Stimulated activated naive CD8-positive, alpha-beta T cell treated with anti-CD3 and anti-CD28 coated beads, Interleukin-15, Interleukin-2, amounts not matched to agents 100 ng/mL and 50 ng/mL, for 24 hours (primary cell): ENCODE measurements around the gene HCFC1R1.

Experiments
- H3K27ac Mint-ChIP-seq: one replicate; pipeline ENCODE4 v1.8.0; 2021; ENCODE audit warnings: mild to moderate bottlenecking, mixed read lengths
- H3K27me3 Mint-ChIP-seq: one replicate; pipeline ENCODE4 v1.8.0; 2021; ENCODE audit warnings: mixed read lengths
- H3K36me3 Mint-ChIP-seq: one replicate; pipeline ENCODE4 v1.8.0; 2021; ENCODE audit warnings: low read depth, mixed read lengths
- H3K4me1 Mint-ChIP-seq: one replicate; pipeline ENCODE4 v1.8.0; 2021; ENCODE audit warnings: low read depth, mixed read lengths
- H3K4me3 Mint-ChIP-seq: one replicate; pipeline ENCODE4 v1.8.0; 2021; ENCODE audit warnings: mild to moderate bottlenecking, mixed read lengths
- H3K9me3 Mint-ChIP-seq: one replicate; pipeline ENCODE4 v1.8.0; 2021; ENCODE audit warnings: mixed read lengths

Gene HCFC1R1

GRCh38 chr16:2987833-2988232 lies 35.9 kb downstream of the HCFC1R1 start:
- Mint-ChIP-seq H3K36me3 (no peaks in the 10 kb centered on the region), H3K27me3 (no peaks in the 10 kb centered on the region), H3K4me3 (no peak overlapping the region), H3K9me3 (no peaks in the 10 kb centered on the region), H3K27ac (no peak overlapping the region), H3K4me1 (peaks cover 4% of the 10 kb centered on the region)

DNA sequence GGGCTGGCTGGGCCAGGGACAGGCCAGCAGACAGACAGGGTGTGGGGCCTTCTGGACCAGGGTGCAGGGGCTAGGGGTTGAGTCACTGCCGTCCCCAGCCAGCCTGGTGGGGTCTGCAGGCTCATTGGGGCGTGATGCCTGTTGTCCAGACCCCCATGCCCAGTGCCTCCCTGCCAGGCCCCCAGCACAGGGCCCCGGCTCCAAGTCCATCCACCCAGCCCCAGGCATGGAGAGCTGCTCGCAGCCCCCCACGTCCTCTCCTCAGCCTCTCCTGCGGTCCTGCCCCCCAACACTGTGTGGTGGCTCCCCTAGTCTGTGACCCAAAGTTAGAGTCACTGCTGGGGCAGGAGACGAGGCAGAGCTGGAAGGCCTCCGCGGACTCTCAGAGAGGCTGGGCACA lies 36.5 kb downstream of the HCFC1R1 start:
- H3K4me1 Mint-ChIP-seq: peaks cover 4% of the 10 kb centered on the region
- no peak overlapping the region for H3K4me3 Mint-ChIP-seq
- no peaks in the 10 kb centered on the region for H3K9me3 Mint-ChIP-seq
- no peaks in the 10 kb centered on the region for H3K27me3 Mint-ChIP-seq
- H3K27ac Mint-ChIP-seq: no peak overlapping the region
- no peaks in the 10 kb centered on the region for H3K36me3 Mint-ChIP-seq

GRCh38 chr16:2986623-2987188 lies 37.0 kb downstream of the HCFC1R1 start:
- Mint-ChIP-seq H3K4me1 (peaks cover 6% of the 10 kb centered on the region), H3K9me3 (no peaks in the 10 kb centered on the region), H3K27me3 (no peaks in the 10 kb centered on the region), H3K36me3 (no peaks in the 10 kb centered on the region), H3K27ac (no peak overlapping the region), H3K4me3 (no peak overlapping the region)

GRCh38 chr16:2985893-2986355 lies 37.8 kb downstream of the HCFC1R1 start:
- Mint-ChIP-seq H3K27ac (no peak overlapping the region), H3K27me3 (no peaks in the 10 kb centered on the region), H3K9me3 (no peaks in the 10 kb centered on the region)

GRCh38 chr16:2985462-2985861 lies 38.3 kb downstream of the HCFC1R1 start:
- Mint-ChIP-seq H3K36me3 (no peaks in the 10 kb centered on the region), H3K9me3 (no peaks in the 10 kb centered on the region), H3K4me1 (peaks cover 17% of the 10 kb centered on the region), H3K27ac (no peak overlapping the region), H3K27me3 (no peaks in the 10 kb centered on the region), H3K4me3 (no peak overlapping the region)

More at GRCh38 chr16:2985893-2986355, 37.8 kb downstream of the HCFC1R1 start:
- H3K4me1 Mint-ChIP-seq: peaks cover 14% of the 10 kb centered on the region
- H3K36me3 Mint-ChIP-seq: no peaks in the 10 kb centered on the region
- no peak overlapping the region for H3K4me3 Mint-ChIP-seq

GRCh38 chr16:2983706-2984136 lies 40.0 kb downstream of the HCFC1R1 start:
- H3K36me3 Mint-ChIP-seq: peaks cover 4% of the 10 kb centered on the region
- no peak overlapping the region for H3K4me3 Mint-ChIP-seq
- no peaks in the 10 kb centered on the region for H3K27me3 Mint-ChIP-seq

GRCh38 chr16:2982402-2982801 lies 41.3 kb downstream of the HCFC1R1 start:
- Mint-ChIP-seq H3K36me3 (peaks cover 12% of the 10 kb centered on the region), H3K27ac (peak overlapping the region; percentile 58), H3K4me3 (no peak overlapping the region), H3K27me3 (no peaks in the 10 kb centered on the region), H3K4me1 (peaks cover 27% of the 10 kb centered on the region), H3K9me3 (no peaks in the 10 kb centered on the region)

More at GRCh38 chr16:2983706-2984136, 40.0 kb downstream of the HCFC1R1 start:
- Mint-ChIP-seq H3K27ac (no peak overlapping the region), H3K9me3 (no peaks in the 10 kb centered on the region), H3K4me1 (peaks cover 20% of the 10 kb centered on the region)

DNA sequence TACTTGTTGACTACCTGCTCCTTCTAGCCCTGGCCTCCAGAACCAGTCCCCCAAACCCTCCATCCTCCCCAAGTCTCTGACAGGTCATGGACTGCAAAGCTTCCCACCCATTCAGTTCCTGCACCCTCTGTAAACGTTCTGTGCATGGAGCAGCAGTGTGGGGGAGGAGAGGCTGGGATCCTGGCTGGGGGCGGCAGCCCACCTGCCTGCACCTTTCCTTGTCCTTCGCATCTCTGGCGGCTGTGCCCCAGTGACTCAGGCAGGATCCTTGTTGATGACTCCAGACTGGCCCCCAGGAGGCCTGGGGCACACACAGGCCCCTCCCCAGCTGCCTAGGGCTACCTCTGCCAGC lies 41.9 kb downstream of the HCFC1R1 start:
- no peaks in the 10 kb centered on the region for H3K27me3 Mint-ChIP-seq
- H3K9me3 Mint-ChIP-seq: no peaks in the 10 kb centered on the region
- peak overlapping the region; percentile 88 for H3K4me3 Mint-ChIP-seq
- H3K36me3 Mint-ChIP-seq: peaks cover 17% of the 10 kb centered on the region
- peaks cover 27% of the 10 kb centered on the region for H3K4me1 Mint-ChIP-seq
- H3K27ac Mint-ChIP-seq: peak overlapping the region; percentile 79

- Mint-ChIP-seq H3K9me3 (no peaks in the 10 kb centered on the region), H3K27ac (peak overlapping the region; percentile 86), H3K36me3 (peaks cover 19% of the 10 kb centered on the region), H3K4me3 (peak overlapping the region; percentile 88), H3K27me3 (no peaks in the 10 kb centered on the region), H3K4me1 (peaks cover 27% of the 10 kb centered on the region)
Measured at GRCh38 chr16:2981177-2981898, 42.4 kb downstream of the HCFC1R1 start.

- Mint-ChIP-seq H3K36me3 (peaks cover 24% of the 10 kb centered on the region), H3K9me3 (no peaks in the 10 kb centered on the region), H3K4me1 (peaks cover 27% of the 10 kb centered on the region), H3K27me3 (no peaks in the 10 kb centered on the region), H3K27ac (peak within 1 kb of the TSS; percentile 86), H3K4me3 (peak within 1 kb of the TSS; percentile 88)
Measured at GRCh38 chr16:2980227-2981176, 43.2 kb downstream of the HCFC1R1 start, which contains the start of gene PKMYT1. TSS of gene PKMYT1 (minus strand) at chr16:2980446. CDS start at chr16:2979657, 789 bp downstream.

- Mint-ChIP-seq H3K9me3 (no peaks in the 10 kb centered on the region), H3K27me3 (no peaks in the 10 kb centered on the region), H3K36me3 (peaks cover 24% of the 10 kb centered on the region), H3K4me3 (peak overlapping the region; percentile 88), H3K27ac (peak overlapping the region; percentile 84), H3K4me1 (peaks cover 27% of the 10 kb centered on the region)
Measured at GRCh38 chr16:2979669-2980226, 44.0 kb downstream of the HCFC1R1 start.

DNA sequence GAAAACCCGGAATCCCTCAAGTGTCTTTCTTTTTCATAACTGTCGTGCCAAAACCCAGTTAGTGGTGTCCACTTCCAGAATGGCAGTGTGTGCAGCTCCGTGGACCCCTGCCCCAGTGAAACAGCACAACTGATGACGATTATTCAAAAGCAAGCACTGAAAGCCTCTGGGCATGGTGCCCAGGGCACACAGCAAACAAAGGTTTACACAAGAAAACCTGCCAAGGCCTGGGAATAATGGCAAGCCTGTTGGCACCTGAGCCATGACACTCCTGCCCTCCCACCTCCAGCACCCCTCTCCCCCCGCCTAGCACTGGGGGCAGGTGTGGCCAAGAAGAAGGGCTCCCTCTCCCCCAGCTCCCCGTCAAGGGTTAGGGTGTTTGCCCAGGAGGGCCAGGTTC lies 46.3 kb downstream of the HCFC1R1 start:
- Mint-ChIP-seq H3K4me3 (no peak overlapping the region), H3K27ac (no peak overlapping the region), H3K9me3 (no peaks in the 10 kb centered on the region), H3K36me3 (peaks cover 28% of the 10 kb centered on the region), H3K4me1 (peaks cover 23% of the 10 kb centered on the region), H3K27me3 (no peaks in the 10 kb centered on the region)

DNA sequence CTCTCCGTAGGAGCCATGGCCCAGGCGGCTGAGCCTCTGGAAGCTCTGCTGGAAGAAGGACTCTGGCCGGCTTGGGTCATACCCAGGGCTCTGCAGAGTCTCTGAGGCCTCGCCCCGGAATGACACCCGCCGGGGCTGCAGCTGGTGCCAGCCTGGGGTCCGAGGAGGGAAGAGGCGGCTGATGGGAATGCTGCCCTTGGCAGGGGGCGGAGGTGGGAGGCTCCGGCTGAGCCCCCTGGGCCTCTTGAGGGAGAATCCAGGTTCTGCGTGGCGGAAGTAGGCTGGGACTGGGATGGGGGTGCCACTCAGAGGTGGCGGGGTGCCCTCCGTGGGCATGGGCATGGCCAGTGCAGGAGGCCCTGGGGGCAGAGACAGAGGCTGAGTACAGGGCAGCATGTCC lies 47.1 kb downstream of the HCFC1R1 start:
- Mint-ChIP-seq H3K4me1 (peaks cover 20% of the 10 kb centered on the region), H3K27ac (no peak overlapping the region), H3K36me3 (peaks cover 35% of the 10 kb centered on the region), H3K27me3 (no peaks in the 10 kb centered on the region), H3K9me3 (no peaks in the 10 kb centered on the region), H3K4me3 (no peak overlapping the region)

DNA sequence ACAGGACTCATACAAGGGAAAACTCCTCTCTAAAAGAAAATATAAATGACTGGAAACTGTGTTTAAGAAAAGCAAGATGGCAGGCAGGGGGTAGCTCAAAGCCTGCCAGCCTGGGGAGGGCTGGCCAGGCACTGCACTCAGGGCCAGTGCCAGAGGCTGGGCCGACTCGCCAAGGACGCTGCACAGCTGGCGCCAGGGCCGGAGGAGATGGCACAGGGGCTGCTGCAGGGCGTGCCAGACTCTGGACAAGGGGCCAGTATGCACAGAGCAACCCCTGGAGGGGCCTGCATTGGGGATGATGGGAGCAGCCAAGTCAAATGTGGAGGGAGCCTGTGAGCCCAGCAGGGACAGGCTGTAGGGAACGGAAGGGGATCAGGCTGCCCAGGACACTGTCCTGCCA lies 47.5 kb downstream of the HCFC1R1 start:
- Mint-ChIP-seq H3K9me3 (no peaks in the 10 kb centered on the region), H3K36me3 (peaks cover 35% of the 10 kb centered on the region), H3K4me3 (no peak overlapping the region), H3K27ac (no peak overlapping the region), H3K4me1 (peaks cover 16% of the 10 kb centered on the region), H3K27me3 (no peaks in the 10 kb centered on the region)
